HG03196 (cell line): ENCODE measurements around the gene ITSN2.

Experiments
- ATAC-seq: cut with Tn5 transposase; IDR thresholded peaks from one replicate; pipeline ENCODE4 v1.9.1; 2021; ENCODE audit not compliant: unreplicated experiment

The ITSN2 gene

GRCh38 chr2:24189551-24189950 is 170.8 kb downstream of the ITSN2 start:
- no peak for ATAC-seq

GRCh38 chr2:24183366-24184069 is 176.8 kb downstream of the ITSN2 start:
- no peak for ATAC-seq

GRCh38 chr2:24182507-24182906 is 177.8 kb downstream of the ITSN2 start:
- no peak for ATAC-seq

- no peak for ATAC-seq
These were observed 178.5 kb downstream of the ITSN2 start for GRCh38 chr2:24181849-24182248.

GRCh38 chr2:24179683-24180082 is 180.7 kb downstream of the ITSN2 start:
- ATAC-seq, result no peak

- ATAC-seq, result no peak
These were observed 184.0 kb downstream of the ITSN2 start for GRCh38 chr2:24176326-24176725.

GRCh38 chr2:24175631-24176187 is 184.6 kb downstream of the ITSN2 start:
- ATAC-seq, result no peak

GRCh38 chr2:24174851-24175277 is 185.5 kb downstream of the ITSN2 start, which contains the start of gene FAM228A:
Gene FAM228A (plus strand): TSS chr2:24175053. CDS start chr2:24175481, 428 bp downstream.
- no peak for ATAC-seq

GRCh38 chr2:24169023-24169422 is 191.3 kb downstream of the ITSN2 start:
- ATAC-seq, result no peak

GRCh38 chr2:24164416-24164973 is 195.8 kb downstream of the ITSN2 start:
- no peak for ATAC-seq

- no peak for ATAC-seq
These were observed 196.7 kb downstream of the ITSN2 start for GRCh38 chr2:24163601-24164000.

GRCh38 chr2:24163186-24163585 is 197.2 kb downstream of the ITSN2 start:
- ATAC-seq, result no peak

- ATAC-seq, result no peak
These were observed 197.8 kb downstream of the ITSN2 start for GRCh38 chr2:24162494-24162893.

GRCh38 chr2:24160761-24161160 is 199.6 kb downstream of the ITSN2 start:
- ATAC-seq, result no peak

GRCh38 chr2:24159708-24160107 is 200.6 kb downstream of the ITSN2 start:
- ATAC-seq, result no peak

- ATAC-seq, result no peak
These were observed 202.2 kb downstream of the ITSN2 start for GRCh38 chr2:24158131-24158530.

- ATAC-seq, result no peak
These were observed 206.9 kb downstream of the ITSN2 start for GRCh38 chr2:24153478-24153877.
